Measurements from ENCODE around the gene KAT6B.

Gene KAT6B

GRCh38 chr10:74810087-74810486 lies 16.3 kb upstream of the KAT6B start:
- DNase-seq (ENCODE audit: low read depth), result no peak
- in situ Hi-C loops (cut with HindIII; ENCODE audit: low sequenced_read_pairs), result no loop called here
- no peak overlapping the region for H3K4me3 ChIP-seq (ENCODE audit: low read depth, low read length)
- TF ChIP-seq CTCF (IDR thresholded peaks at IDR 0.05; ENCODE audit: low read depth, low read length, missing control alignments), result no peak

DNA sequence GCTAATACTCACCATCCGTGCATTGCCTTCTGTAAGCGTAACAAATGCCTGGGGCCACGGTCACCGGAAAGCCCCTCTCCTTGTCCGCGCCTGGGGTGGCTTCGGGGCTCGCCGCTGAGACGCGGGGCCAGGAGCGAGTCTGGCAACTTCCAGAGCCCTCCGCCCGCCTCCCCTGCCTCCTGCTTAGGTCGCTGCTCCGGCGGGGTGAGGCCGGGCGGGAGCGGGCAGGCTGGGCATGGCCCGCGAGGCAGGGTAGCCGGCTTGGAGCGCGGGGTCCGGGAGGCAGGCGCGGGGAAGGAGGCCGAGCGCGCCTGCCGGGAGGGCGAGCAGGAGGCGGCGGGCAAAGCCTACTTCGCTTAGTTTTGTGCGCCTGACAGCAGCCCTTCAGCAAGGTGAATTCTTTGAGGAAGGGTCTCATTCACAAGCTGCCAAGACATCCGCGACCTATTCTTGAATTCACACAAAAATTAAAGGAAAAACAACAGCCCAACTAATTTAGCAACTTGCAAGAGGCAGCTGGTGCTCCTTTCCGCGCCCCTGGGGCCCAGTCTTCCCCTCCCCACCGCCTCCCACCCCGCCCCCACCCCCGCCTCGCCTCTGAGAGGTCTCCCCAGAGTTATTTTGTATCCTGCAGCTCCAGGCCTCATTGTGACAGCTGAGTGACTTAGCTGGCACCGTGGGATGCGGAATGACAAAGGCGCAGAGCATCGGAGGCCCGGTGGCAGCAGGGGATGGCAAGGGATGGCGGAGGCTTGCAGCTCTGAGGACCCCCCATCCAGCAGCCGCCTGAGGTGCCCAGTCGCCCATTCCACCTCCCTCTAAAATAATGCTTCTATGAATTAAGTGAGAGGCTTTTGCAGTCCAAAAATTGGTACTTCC lies 12.8 kb upstream of the KAT6B start:
- in situ Hi-C loops (cut with HindIII; ENCODE audit: low sequenced_read_pairs), result no loop called here
- peak overlapping the region; percentile 10 for H3K4me3 ChIP-seq (ENCODE audit: low read depth, low read length)
- no peak for DNase-seq (ENCODE audit: low read depth)
- TF ChIP-seq CTCF (IDR thresholded peaks at IDR 0.05; ENCODE audit: low read depth, low read length, missing control alignments), result no peak

DNA sequence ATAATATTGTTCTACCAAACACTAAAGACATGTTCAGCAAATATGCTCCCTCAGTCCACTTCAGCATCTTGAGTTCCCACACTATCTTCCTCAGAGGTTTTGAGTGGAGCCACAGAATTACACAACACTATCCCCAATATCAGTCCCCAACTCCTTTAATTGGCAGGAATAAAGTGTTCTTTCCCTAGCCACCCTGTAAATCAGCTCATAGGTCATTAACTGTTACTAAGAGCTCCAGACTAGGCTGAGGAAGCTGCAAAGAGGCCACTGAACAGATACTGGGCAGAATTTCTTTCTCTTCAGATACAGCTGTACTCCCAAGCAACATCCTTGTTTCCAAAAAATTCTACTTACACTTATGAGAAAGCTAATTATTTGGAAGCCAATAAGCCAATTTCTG lies 11.6 kb upstream of the KAT6B start:
- DNase-seq (ENCODE audit: low read depth), result no peak
- TF ChIP-seq CTCF (IDR thresholded peaks at IDR 0.05; ENCODE audit: low read depth, low read length, missing control alignments), result no peak
- no peak overlapping the region for H3K4me3 ChIP-seq (ENCODE audit: low read depth, low read length)
- in situ Hi-C loops (cut with HindIII; ENCODE audit: low sequenced_read_pairs), result no loop called here

- no peak overlapping the region for H3K4me3 ChIP-seq (ENCODE audit: low read depth, low read length)
- no peak for TF ChIP-seq CTCF (IDR thresholded peaks at IDR 0.05; ENCODE audit: low read depth, low read length, missing control alignments)
- in situ Hi-C loops (cut with HindIII; ENCODE audit: low sequenced_read_pairs), result no loop called here
- no peak for DNase-seq (ENCODE audit: low read depth)
Measured at GRCh38 chr10:74816824-74817498, 9.4 kb upstream of the KAT6B start.

GRCh38 chr10:74821501-74821900 lies 4.9 kb upstream of the KAT6B start:
- in situ Hi-C loops (cut with HindIII; ENCODE audit: low sequenced_read_pairs), result no loop called here
- no peak for DNase-seq (ENCODE audit: low read depth)
- H3K4me3 ChIP-seq (ENCODE audit: low read depth, low read length), result no peak overlapping the region
- TF ChIP-seq CTCF (IDR thresholded peaks at IDR 0.05; ENCODE audit: low read depth, low read length, missing control alignments), result no peak

- no peak for DNase-seq (ENCODE audit: low read depth)
- no peak for TF ChIP-seq CTCF (IDR thresholded peaks at IDR 0.05; ENCODE audit: low read depth, low read length, missing control alignments)
- in situ Hi-C loops (cut with HindIII; ENCODE audit: low sequenced_read_pairs), result no loop called here
- H3K4me3 ChIP-seq (ENCODE audit: low read depth, low read length), result no peak overlapping the region
Measured at GRCh38 chr10:74822101-74822500, 4.3 kb upstream of the KAT6B start.

All from astrocyte of the cerebellum (primary cell).